AG04450 (cell line): Measurements from ENCODE around the gene SGMS1. TPM values are rescaled to one million over a fixed set of nuclear protein-coding genes. Genes with fewer than 3 reads are reported as not detected.

ENCODE experiments used
- CTCF ChIA-PET: fragments of 300-600, 350-600 bp; formaldehyde crosslinking; extraction: SDS; loops from one replicate; lab custom pipeline; 2022; ENCODE audit warnings: antibody characterized with exemption, inconsistent platforms; lab: Charles Lee
- POLR2A ChIA-PET: fragments of 350-600 bp; formaldehyde crosslinking; extraction: SDS; loops from one replicate; lab custom pipeline; 2021; ENCODE audit warnings: antibody characterized with exemption, inconsistent platforms; lab: Yijun Ruan, JAX
- DNase-seq: peaks from one replicate; pipeline ENCODE4 v3.0.0-alpha.2; 2011; ENCODE audit warnings: low read depth, low spot score
- H3K27ac ChIP-seq: one replicate; pipeline ENCODE4 v1.5.1; 2012; ENCODE audit warnings: low read depth, low read length, control low read depth
- H3K27me3 ChIP-seq: one replicate; pipeline ENCODE4 v1.6.0; 2012; ENCODE audit warnings: low read length; ENCODE audit not compliant: control insufficient read depth, insufficient read depth
- H3K4me3 ChIP-seq: 2 replicates; pipeline ENCODE4 v1.5.1; 2011; ENCODE audit warnings: mild to moderate bottlenecking, low read depth, low read length, control low read depth
- H3K9me3 ChIP-seq: 2 replicates; pipeline ENCODE4 v1.5.1; 2012; ENCODE audit warnings: low read length; ENCODE audit not compliant: control insufficient read depth, insufficient read depth
- polyA plus RNA-seq: library from polyadenylated mRNA; depleted of rRNA; stranded (reverse); fragments of >200 nt; gene quantifications from 2 replicates; pipeline ENCODE4 v1.2.3, GENCODE V29; 2011
- TF ChIP-seq, protein P1 (sequence below): IDR thresholded peaks from 2 replicates; pipeline ENCODE4 v1.5.1; 2011; ENCODE audit warnings: low read depth, low read length, control low read depth, inconsistent platforms

SGMS1 gene
- polyA plus RNA-seq, 1 experiment = 17.7 TPM

- no peak overlapping the region for H3K27ac ChIP-seq
- no peaks in the 10 kb centered on the region for H3K9me3 ChIP-seq
- TF ChIP-seq, protein P1, sequence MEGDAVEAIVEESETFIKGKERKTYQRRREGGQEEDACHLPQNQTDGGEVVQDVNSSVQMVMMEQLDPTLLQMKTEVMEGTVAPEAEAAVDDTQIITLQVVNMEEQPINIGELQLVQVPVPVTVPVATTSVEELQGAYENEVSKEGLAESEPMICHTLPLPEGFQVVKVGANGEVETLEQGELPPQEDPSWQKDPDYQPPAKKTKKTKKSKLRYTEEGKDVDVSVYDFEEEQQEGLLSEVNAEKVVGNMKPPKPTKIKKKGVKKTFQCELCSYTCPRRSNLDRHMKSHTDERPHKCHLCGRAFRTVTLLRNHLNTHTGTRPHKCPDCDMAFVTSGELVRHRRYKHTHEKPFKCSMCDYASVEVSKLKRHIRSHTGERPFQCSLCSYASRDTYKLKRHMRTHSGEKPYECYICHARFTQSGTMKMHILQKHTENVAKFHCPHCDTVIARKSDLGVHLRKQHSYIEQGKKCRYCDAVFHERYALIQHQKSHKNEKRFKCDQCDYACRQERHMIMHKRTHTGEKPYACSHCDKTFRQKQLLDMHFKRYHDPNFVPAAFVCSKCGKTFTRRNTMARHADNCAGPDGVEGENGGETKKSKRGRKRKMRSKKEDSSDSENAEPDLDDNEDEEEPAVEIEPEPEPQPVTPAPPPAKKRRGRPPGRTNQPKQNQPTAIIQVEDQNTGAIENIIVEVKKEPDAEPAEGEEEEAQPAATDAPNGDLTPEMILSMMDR = no peak
- H3K4me3 ChIP-seq = no peak overlapping the region
- ChIA-PET POLR2A (no interaction called here), CTCF (interaction anchor here (0.9 kb wide), 1 partner anchor 131 kb away, joined by 4 read pairs; no protein-coding TSS in a partner anchor)
- no peak for DNase-seq
- H3K27me3 ChIP-seq = no peaks in the 10 kb centered on the region
Observed at GRCh38 chr10:50406457-50407070, 217.2 kb downstream of the SGMS1 start.

DNA sequence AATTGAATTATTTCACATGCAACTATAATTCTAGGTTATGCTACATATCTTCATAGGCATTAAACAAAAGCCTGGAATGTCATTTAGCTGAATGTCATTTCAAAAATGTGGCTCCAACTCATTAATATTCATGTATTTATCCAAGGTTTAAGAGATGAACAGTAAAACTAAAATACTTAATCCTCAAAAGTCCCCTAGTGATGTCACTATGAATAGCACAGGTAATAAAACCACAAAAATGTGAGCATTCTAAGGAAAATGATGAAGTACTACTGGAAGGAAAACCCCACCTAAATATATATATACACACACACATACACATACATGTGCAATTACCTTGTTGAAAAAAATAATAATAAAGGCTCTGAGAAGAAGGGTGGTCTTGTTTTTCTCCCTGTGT, 218.0 kb downstream of the SGMS1 start:
- Histone ChIP-seq H3K27me3 (no peaks in the 10 kb centered on the region), H3K9me3 (no peaks in the 10 kb centered on the region), H3K4me3 (no peak overlapping the region), H3K27ac (no peak overlapping the region)
- TF ChIP-seq, protein P1 = no peak
- no peak for DNase-seq
- ChIA-PET POLR2A (no interaction called here), CTCF (no interaction called here)

DNA sequence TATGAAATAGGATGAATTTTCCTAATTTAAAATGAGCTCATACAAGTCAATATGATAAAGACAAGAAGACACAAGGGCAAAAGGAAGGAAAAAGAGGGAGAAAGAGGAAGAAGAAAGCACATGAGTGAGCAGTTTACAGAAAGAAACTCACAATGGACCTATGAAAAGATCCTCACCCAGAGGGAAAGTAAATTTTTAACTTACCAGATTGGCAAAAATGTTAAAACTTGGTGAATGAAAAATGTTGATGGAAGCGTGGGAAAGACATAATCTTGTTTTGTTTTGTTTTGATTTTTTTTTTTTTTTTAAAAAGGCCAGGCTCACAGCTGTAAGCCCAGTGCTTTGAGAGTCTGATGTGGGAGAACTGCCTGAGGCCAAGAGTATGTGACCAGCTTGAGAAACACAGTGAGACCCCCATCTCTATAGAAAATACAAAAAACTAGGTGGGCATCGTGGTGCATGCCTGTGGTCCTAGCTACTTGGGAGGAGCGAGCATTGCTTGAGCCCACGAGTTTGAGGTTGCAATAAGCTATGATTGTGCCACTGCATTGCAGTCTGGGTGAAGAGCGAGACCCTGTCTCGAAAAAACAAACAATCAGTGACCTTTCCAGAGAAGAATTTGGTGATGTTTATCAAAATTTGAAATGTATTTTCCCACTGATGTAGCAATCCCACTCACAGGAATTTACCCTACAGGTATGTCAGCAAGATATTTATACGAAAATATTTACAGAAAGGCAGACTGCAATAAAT, 219.6 kb downstream of the SGMS1 start:
- no peak overlapping the region for H3K27ac ChIP-seq
- DNase-seq = no peak
- H3K4me3 ChIP-seq = no peak overlapping the region
- ChIA-PET CTCF (no interaction called here), POLR2A (no interaction called here)
- TF ChIP-seq, protein P1 = no peak
- no peaks in the 10 kb centered on the region for H3K27me3 ChIP-seq
- no peaks in the 10 kb centered on the region for H3K9me3 ChIP-seq

GRCh38 chr10:50403074-50403473, 220.7 kb downstream of the SGMS1 start:
- POLR2A ChIA-PET = interaction anchor here (1.0 kb wide), 1 partner anchor 16 kb away, joined by 3 read pairs; no protein-coding TSS in a partner anchor
- CTCF ChIA-PET = no interaction called here
- no peaks in the 10 kb centered on the region for H3K9me3 ChIP-seq
- DNase-seq = no peak
- TF ChIP-seq, protein P1 = no peak
- no peaks in the 10 kb centered on the region for H3K27me3 ChIP-seq
- H3K4me3 ChIP-seq = no peak overlapping the region
- H3K27ac ChIP-seq = no peak overlapping the region

DNA sequence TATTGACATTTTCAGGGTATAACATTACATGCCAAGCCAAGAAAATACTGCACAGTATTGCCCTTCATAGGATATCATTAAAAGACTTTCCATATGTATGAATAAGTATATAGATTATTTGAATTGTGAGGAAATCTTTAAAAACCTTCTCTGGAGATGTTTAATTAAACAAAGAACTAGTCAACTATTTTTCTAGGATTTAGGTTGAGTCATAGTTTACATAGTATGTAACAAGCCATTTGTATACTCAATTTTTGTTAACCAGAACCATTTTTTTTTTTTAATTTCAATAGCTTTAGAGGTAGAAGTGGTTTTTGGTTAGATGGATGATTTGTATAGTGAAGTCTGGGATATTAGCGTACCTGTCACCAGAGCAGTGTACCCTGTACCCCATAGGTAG, 221.3 kb downstream of the SGMS1 start:
- TF ChIP-seq, protein P1 = no peak
- ChIA-PET CTCF (no interaction called here), POLR2A (interaction anchor here (1.0 kb wide), 1 partner anchor 16 kb away, joined by 3 read pairs; no protein-coding TSS in a partner anchor)
- Histone ChIP-seq H3K4me3 (no peak overlapping the region), H3K27me3 (no peaks in the 10 kb centered on the region), H3K9me3 (no peaks in the 10 kb centered on the region), H3K27ac (no peak overlapping the region)
- DNase-seq = no peak
